NCI-H524 (cell line): ENCODE results near the gene TMEM190.
"Not testable (repeated sequence)": the region's sequence is repeated elsewhere in the genome, so short reads cannot be mapped to it uniquely, and the experiment has no call there.

ENCODE experiments used
- DNase-seq, 2 experiments: peaks; one replicate each; lab custom pipeline; 2025; lab: John Stamatoyannopoulos, UW

TMEM190 gene

DNA sequence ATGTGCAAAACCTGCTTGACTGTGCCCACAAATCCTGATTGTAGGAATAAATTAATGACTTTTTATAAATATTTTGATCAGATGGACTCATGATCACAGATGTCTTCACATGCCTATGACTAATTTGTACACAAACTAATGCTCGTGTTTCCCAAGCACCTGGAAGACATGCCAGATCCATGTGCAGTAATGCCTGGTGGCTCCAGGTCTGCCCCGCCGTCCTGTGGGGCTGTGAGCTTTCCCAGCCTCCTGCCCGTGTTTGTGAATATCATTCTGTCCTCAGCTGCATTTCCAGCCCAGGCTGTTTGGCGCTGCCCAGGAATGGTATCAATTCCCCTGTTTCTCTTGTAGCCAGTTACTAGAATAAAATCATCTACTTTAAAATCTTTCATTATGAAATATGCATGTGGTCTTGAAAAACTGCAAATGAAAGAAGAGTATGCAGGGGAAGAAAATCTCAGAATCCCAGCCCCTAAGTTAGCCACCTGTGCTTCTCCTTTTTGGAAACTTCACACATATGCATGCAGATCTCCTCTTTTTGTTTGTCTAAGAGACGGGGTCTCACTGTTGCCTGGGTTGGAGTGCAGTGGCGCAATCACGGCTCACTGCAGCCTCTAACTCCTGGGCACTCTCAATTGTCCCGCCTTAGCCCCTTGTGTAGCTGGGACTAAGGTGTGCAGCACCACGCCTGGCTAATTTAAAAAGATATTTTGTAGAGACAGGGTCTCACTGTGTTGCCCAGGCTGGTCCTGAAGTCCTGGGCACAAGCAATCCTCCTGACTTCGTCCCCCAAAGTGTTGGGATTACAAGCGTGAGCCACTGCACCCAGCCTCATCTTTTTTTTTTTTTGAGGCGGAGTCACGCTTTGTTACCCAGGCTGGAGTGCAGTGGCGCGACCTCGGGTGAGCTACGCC lies 15.3 kb downstream of the TMEM190 start:
- no peak for DNase-seq

DNA sequence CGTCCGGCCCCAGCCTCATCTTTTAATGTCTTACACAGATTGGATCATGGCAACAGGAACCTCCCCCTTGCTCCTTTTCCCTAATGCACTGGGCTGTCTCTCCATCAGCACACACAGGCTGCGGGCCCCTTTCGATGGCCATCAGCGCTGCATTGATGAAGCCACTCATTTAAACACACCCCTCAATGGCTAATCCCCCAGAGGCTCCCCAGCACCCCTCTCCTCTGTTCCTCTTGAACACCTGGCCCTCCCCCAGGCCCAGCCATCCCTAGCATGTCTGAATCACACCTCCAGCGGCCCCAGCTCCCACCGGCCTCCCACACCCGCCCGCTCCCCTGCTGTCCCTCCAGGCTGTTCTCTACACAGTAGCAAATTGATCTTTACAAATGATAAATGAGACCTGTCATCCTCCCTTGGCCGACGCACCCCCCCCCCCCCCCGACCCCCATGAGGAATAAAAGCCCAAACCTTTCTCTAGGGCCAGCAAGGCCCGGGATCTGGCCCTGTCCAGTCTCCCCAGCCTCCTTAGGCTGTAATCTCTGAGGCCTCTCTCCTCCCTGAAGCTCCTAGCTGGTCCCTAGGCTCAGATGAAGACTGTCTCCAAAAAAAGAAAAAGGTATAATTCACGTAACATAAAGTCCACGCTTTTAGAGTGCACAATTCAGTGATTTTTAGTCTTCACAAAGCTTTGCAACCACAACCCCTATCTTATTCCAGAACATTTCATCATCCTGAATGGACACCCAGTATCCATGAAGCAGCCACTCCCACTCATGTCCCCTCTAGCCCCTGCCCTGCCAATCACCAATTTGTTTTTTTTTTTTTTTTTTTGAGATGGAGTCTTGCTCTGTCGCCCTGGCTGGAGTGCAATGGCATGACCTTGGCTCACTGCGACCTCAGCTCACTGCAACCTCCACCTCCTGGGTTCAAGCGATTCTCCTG lies 16.5 kb downstream of the TMEM190 start:
- no peak for DNase-seq

DNA sequence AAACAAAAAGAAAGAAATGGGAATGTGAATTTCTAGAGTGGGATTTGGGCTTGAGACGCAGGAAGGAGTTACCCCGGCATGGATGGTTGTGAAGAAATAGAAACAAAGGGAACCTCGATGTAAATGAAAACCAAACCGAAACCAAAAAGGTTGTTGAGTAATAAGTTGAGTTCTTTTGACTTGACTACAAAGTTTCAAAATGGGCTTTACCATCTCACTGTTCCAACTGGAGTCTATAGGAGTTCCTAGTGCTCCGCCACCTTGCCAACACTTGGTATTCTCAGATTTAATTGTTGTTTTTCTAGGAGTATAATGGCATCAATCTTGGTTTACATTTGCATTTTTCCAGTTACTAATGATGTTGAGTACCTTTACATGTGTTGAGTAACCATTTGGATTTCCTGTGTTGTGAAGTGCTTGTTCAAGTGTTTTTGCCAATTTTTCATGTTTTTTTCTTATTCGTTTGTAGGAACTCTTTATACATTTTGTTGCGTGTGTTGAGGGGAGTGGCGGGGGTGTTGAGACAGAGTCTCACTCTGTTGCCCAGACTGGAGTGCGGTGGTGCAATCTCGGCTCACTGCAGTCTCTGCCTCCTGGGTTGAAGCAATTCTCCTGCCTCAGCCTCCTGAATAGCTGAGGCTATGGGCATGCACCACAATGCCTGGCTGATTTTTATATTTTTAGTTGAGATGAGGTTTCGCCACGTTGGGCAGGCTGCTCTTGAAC lies 21.7 kb downstream of the TMEM190 start:
- DNase-seq = no peak

DNA sequence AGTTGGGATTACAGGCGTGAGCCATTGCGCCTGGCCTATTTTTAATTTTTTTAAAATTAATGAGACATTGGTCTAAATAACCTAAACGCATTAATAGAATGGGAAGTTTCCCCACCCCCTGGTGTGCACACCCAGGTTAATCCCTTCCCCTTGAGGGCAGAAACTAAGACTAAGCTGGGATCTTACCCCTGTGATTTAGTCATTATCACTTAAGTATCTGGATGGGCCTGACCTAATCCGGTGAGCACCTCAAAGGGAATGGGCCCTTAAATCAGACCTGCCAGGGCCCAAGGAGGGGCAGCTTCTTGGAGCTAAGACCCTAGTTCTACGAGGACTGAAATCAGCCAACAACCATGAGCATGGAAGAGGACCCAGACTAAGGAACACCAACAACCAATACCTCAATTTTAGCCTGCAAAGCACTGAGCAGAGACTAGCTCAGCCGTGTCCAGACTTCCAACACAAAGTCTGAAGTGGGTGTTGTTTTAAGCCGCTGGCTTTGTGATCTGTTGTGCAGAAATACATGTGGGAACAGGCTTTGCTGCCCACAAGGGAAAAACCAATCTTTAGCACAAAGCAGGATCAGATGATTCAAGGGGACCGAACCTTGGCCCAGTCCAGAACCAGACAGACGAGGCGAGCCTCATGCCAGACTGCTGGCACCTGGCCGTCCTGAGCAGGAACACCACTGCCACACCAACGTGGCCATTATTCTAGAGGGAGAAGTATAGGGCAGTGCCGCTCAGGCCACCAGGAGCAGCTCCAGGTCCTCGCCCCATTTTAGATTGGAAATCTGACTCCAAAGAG lies 23.9 kb downstream of the TMEM190 start:
- DNase-seq = no peak

DNA sequence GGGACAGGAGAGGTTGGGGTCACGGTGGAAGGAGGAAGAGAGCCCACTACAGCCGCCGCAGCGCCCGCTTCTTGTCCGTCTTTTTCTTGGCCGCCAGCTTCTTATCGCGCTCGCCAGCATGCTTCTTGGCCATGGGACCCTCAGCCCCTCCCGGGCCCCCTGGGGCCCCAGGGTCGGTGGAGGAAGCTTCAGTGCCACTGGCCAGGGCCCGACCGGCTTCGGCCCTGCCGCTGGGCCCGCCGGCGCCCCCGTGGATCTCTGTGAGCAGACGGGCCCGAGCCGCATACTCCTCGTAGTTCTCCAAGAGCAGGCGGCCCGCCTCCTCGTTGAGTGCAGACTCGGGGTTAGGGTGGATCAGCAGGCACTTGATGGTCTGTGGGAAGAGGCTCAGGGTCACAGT lies 24.8 kb downstream of the TMEM190 start:
- DNase-seq = not testable (repeated sequence)

DNA sequence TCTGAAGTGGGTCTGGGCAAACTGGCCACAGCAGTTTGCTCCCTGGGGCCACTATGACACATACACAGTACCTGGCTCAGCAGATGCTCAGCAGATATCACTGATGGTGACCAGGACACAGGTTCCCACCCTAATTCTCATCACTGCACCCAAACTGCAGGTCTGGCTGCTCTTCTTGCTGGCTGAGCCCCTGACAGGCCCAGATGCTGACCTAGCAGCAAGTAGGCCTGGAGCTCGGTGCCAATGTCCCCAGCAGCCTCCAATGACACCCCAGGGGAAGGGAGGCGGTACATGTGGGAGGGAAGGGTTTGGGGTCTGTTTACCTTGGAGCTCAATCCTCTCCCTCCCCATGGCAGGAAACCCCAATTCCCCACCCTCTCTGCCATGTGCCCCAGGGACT lies 25.9 kb downstream of the TMEM190 start:
- DNase-seq = no peak

DNA sequence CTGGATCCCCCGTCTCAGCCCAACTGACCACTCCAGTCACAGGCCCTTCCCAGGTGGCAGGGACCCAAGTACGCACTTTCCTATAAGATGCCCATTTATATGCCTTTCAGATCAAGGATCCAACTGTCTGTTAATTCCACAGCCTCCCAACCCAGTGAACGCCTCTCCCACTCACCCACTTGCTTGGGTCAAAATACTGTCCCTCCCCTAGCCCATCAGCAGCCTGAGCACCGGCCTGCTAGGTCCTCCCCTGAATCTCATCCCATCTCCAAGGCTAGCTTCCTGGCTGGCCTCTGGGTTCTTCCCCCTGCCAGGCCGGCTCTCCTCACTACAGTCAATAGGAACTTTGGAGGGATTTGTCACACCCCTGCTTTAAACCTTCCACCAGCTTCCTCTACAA lies 29.0 kb downstream of the TMEM190 start:
- no peak for DNase-seq

DNA sequence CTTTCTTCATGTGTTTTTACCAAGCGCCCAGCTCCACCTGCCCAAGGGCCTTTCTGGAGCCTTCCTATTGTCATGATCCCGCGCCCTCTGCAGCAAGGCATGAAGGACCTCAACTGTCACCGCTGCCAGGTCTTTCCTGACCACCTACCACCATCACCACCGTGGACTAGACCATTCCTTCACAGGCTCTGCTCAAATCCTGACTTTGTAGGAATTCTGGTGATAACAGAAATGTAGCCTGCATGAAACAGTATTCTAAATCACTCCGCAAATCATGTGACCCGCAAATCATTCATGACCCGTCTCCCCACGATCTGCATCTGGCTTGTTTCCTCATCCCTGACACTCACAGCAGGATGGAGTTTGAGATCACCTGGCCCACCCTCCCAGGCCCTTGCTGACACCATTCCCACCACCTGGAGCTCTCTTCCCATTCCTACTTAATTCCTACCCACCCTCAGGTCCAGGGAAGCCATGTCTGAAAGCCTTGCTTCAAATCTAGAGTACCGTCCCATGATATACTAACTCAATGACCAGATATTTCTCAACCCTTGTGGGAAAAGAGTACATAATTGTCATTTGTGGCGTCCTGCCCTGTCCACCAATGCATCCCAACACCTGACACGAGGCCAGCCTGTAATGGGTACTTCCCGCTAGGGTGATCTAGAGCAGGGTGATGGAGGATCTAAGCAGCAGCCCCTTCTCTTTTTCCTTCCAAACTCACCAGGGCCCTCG lies 29.6 kb downstream of the TMEM190 start:
- DNase-seq = no peak

DNA sequence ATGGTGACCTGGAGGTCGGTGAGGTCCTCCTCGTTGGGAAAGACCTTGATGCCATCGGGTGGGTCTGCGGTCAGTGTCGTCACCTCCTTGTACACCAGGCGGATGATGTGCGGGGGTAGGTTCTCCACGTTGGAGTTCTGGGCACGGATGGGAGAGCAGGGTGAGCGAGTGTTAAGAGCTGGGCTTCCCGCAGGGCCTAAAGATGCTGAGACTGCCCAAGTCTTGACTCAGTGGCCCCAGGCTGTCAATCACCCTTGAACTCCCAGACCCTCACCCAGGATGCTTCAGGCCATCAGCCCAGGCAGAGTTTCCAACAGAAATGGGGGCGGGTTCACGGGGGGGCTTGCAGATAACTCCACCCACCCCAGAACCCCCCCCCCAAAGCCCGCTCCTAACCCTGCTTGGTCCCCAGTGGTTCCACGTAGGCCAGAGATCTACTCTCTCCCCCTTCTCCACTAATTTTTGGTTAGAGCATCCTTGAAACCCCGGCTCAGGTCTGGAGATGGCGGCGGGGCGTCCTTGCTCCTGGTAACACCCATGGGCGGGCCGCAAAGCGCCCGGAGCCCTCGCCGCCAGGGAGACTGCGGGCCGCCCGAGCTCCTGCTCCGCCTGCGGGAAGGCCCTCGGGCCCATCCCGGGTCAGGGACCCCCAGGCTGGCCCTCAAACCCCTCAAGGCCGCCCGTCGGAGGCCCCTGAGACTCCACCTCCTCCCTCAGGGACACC lies 30.4 kb downstream of the TMEM190 start:
- peak in 1 of 2 experiments; percentile 22 for DNase-seq

DNA sequence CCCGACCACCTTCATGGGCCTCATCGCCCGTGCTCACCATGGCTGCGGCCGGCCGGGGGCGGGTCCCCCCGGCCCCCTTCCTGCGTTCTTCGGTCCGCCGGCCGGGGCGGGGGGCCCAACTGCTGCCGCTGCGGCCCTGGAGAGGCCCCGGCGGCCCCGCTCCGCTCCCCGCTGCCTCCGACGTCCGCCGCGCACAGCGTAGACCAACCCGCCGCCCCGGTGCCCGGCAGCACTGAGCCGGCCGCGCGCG lies 30.8 kb downstream of the TMEM190 start, which contains the start of gene UBE2S:
UBE2S (minus strand) TSS at position 239 of the 250 bp plus-strand sequence; CDS start at position 40, 199 bp downstream.
- not testable (repeated sequence) for DNase-seq

DNA sequence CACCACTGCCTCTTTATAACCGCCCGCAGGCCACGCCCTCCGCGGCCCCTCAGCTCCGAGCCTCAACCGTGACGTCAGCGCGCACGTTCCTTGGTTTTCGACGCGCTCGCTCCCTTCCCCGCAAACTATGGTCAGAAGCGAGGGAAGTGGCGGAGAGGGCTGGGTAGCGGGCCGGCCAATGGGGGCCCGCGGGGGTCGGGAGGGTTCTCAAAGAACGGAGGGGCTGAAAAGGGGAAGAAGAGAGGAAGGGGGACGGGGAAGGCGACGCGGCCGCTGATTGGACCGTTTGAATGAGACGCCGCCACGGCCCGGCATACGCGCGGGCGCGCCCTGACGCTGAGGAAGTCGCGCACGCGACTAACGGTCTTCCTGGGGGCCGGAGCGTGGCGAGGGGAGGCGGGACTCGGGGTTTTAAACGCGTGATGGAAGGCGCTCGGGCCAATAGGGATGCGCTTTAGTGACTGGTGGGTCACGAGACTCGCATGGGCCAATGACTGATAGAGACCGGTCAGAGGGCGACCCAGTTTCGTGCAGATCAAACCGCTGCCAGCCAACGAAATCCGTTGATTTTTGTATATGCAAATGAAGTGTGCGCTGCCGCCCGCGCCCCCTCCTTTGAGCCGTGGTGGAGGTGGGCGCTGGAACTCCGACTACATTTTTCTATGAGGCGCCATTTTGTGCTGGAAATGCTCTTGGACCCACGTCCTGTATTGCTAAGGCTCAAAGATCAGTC lies 31.3 kb downstream of the TMEM190 start:
- peak; percentile 99 for DNase-seq

DNA sequence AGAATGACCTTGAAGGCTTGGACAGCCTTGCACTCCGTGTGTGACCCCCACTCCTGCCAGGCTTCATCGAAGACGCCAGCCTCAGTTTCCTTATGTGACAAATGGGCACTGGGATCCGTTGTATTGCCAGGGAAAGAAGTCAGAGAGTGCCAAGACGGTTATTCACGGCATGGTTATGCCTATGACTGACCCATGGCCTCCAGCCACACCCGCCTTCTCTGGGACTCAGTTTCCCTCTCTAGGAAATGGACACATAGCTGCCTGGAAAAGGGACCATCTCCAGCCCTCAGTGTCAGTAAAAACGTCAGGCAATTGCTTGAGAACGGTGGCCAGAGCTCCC lies 31.9 kb downstream of the TMEM190 start:
- DNase-seq = no peak

DNA sequence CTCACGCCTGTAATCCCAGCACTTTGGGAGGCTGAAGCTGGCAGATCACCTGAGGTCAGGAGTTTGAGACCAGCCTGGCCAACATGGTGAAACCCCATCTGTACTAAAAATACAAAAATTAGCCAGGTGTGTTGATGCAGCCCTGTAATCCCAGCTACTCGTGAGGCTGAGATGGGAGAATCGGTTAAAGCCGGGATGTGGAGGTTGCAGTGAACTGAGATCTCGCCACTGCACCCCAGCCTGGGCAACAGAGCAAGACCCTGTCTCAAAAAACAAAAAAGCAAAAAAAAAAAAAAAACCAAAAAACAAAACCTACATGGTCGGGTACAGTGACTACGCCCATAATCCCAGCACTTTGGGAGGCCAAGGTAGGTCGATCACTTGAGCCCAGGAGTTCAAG lies 32.6 kb downstream of the TMEM190 start:
- not testable (repeated sequence) for DNase-seq

DNA sequence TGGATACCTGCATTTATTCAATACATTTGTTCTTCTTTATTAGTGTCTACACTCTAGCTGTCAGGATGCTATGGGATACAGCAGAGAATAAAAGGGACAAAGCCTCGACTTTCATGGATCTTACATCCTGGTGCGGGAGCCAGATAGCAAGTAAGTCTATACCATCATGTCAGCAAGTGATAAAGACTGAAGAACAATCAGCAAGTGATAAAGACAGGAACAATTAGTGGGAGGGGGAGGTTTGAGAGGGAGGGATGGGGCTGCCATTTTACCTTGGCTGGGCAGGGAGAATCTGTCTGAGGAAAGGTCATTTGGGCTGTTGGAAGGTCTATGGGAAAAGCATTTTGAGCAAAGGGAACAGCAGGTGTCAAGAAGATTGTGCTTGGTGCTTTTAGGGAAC lies 33.5 kb downstream of the TMEM190 start:
- DNase-seq = no peak

DNA sequence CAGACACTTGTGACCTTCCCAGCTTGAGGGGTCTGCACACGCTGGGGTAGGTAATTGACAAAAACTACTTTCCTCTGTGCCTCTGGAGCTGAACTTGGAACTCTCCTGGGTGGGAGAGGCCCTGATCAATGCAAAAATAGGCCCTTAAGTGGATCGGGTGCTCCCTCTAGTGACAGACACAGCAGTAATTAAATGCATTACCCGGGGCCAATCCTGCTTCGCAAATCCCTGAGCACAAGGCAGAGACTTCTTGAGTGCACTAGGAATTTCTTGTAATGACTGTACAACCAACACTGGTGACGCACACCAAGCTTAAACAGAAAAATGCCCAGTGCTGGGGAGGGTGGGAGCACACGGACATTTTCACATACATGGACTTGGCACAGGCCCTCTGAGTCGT lies 41.6 kb downstream of the TMEM190 start:
- peak; percentile 35 to 88 for DNase-seq

DNA sequence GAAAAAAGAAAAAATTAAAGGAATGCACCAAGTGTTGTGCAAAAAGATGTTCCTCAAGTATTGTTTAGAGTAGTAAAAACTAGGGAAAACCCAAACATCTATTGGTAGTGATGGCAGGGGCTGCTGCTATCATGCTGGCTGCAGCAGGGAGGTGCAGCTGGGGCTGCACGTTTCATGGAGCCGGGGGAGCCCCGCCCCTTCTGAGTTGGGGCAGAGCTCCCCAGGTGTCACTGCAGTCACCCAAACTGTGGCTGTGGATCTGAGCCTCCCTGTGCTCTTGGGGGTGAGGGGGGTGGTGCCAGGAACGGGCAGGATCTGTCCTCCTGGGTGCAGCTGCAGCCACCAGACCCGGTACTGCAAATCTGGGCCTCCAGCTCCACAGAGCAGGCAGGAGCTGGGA lies 42.5 kb downstream of the TMEM190 start:
- no peak for DNase-seq

DNA sequence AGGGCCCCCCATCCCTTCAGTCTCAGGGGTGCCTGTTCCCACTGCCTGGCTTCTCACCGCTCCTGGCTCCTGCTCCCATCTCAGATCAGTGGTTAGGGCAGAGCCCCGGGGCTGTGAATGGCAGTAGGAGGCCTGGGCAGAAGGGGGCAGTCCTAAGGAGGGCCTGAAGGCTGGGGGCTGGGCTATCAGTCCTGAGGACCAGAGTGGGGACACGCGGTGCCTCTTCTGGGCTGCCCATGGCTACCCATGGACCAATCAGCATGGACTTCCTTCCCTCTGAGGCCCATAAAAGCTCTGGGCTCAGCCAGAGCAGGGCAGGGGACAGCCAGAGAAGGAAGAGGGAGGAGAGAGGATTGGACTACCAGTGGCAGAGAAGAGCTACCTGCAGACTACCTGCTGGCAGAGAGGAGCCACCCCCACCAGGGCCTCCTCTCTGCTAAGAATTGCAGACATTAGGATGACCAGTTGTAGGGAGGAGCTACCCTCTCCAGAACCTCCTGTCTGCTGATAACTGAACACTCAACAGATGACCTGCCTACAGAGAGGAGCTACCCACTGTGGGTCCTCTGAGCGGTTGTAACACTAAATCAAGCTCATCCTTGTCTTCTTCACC lies 43.1 kb downstream of the TMEM190 start:
- DNase-seq = no peak

DNA sequence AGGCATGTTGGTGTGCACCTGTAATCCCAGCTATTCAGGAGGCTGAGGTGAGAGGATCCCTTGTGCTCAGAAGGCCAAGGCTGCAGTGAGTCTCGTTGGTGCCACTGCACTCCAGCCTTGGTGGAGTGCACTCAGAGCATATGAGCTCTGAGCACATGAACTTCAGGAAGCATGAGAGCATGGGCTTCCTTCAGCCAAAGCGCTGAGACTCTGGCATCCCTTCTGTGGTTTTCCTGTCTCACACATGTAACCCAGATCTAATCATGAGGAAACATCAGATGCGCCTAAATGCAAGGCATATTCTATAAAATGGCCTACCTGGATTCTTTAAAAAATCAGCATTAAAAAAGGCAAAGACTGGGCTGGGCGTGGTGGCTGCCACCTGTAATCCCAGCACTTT lies 44.7 kb downstream of the TMEM190 start:
- DNase-seq = not testable (repeated sequence)
